Activated CD8-positive, alpha-beta memory T cell treated with anti-CD3 and anti-CD28 coated beads, Interleukin-2, amount 50 U/mL, for 4 hours (primary cell): ENCODE measurements around the gene CEP89.
"Not testable (repeated sequence)": the region's sequence is repeated elsewhere in the genome, so short reads cannot be mapped to it uniquely, and the experiment has no call there.

Experiments
- DNase-seq: peaks from one replicate; pipeline ENCODE4 v3.0.0-alpha.2; 2020

CEP89 gene

DNA sequence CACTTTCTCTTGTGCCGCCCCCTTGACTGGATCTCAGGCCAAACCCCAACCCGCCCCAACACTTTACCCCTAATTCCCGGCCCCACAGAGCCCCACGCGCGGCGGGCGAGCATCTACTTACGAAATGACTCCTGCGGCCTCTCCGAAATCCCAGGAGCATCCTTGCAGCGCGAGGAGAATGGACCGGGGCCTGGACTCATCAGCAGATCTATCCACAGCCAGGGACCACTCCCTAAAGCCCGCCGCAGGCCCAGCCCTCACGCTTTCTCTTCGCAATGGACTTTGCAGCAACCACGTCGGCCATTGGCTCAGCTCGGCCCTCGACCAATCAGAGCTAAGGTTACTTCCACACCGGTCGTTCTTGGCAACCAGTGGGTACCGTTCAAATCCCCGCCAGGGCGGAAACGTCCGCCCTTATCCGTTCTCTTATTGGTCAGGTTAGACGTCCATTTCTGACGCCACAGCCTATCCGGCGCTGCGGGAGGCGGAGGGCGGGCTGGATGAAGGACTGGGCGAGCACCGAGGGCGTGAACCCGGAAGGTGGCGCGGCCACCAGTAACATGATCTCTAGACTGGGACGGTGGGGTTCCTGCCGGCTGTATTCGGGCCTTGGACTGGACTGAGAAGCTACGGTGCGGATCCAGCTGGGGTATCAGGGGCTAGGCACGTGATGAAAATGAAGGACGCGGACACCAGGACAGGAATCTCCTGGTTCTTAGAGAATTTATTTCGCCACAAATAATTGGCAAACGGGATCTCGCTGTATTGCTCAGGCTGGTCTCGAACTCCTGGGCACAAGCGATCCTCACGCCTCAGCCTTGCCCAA, at the start of gene CEP89, which contains the start of gene FAAP24:
CEP89 (minus strand) TSS at position 244 of the 826 bp plus-strand sequence; CDS start at position 160, 84 bp downstream.
FAAP24 (plus strand) TSS at position 528 of the 826 bp plus-strand sequence. CDS start 955 bp downstream, outside the sequence.
- peak; percentile 96 for DNase-seq

DNA sequence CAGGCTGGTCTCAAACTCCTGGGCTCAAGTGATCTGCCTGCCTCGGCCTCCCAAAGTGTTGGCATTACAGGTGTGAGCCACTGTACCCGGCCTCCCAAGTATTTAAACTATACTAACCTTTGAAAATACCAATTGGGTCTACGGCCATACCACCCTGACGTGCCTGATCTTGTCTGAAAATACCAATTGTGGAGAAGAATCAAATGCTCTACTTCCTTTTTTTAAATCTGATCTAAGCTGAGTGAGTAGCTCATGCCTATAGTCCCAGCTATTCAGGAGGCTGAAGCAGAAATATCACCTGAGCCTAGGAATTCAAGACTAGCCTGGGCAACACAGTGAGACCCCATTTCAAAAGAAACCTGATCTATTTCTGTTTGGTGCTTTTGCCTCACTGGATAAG, 39.1 kb upstream of the CEP89 start:
- not testable (repeated sequence) for DNase-seq

DNA sequence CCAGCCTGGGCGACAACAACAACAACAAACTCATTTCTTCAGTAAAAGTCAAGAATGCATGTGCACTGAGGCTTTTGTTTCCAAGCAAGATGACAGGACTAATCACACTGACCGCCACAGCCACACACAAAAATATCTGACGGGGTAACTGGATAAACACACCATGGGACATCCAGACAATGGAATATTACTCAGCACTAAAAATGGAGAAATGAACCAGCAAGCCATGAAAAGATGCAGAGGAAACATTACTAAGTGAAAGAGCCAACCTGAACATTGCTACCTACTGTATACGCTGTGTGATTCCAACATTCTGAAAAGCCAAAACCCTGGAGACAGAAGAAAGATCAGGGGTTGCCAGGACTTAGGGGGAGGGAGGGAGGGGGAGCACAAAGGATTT, 37.0 kb upstream of the CEP89 start:
- DNase-seq: no peak

DNA sequence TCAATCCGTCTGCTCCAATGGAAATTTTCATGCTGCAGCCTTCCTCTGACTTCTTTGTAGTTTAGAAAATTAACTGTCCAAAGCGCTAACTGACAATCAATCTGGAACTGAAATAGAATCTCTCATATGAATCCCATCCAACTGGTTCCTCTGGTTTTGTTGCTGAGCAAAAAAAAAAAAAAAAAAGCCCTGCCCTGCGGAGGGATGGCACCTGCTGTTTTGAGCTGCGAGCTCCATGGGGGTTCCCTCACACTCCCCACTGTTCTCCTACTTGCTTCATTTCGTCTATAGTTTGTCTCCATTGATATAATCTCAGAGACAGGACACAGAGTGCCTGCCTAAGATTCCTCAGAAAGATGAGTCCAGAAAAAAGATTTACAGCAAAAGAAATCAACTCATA, 33.7 kb upstream of the CEP89 start:
- no peak for DNase-seq

DNA sequence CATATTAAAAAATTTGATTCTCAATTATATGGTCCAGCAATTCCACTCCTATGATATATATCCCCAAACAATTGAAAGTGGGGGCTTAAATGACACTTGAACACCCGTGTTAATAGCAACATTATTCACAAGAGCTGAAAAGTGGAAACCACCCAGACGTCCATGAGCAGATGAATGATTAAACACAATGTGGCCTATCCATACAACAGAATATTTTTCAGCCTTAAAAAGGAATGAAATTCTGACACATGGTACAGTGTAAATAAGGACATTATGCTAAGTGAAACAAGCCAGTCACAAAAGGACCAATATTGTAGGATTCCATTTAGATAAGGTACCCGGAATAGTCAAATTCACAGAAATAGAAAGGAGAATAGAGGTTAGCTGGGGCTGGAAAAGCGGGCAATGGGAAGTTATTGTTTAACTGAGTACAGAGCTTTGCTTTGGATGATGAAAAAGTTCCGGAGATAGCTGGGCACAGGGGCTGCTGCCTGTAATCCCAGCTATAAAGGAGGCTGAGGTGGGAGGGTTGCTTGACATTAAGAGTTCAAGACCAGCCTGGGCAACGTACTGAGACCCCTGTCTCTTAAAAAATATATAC, 31.8 kb upstream of the CEP89 start:
- not testable (repeated sequence) for DNase-seq

DNA sequence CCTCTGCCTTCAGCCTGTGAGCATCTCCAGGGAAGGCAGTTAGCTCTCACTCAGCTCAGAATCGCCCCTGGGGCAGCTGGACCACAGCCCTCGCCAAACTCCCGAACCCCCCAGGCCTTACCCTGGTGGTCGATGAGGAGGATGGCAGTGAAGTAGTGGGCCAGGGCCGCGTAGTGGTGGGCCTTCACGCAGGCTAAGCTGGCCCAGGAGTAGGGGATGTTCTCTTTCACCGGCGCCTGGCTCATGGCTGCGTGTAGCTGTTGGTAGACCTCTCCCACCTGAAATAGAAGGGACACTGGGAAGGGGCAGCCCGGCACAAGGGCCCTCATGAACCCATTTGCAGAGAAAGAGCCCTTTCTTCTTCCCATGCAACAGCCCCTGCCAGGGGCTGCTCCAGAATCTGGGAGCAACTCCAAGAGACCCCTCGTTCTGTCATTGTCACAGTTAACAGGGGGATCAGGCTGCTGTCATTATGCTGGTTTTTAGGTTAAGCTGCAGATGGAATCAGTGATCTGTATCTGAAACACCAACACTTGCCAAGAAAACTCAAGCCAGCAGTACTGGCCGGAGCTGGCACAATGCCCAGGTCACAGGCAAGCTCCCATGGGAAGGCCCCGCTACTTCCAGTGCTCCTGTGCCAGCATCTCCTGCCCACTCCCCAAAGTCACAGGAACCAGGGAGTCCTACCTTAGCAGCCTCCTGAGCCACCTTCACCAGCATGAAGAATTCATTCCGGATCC, 30.5 kb upstream of the CEP89 start:
- not testable (repeated sequence) for DNase-seq

DNA sequence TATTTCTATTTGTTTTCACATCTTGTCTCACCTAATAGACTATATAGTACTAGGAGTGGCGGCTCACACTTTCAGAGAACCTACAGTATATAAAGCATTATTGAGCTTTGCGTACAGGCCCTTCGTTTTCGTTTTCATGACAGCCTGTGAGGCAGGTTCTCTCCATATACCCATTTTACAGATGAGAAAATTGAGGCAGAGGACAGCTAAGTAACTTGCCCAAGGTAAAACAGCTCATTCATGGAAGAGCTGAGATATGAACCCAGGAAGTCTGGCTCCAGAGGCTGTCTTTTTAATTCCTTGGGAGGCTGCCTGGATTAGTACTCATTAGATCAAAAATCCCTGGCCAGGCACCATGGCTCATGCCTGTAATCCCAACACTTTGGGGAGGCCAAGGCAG, 29.2 kb upstream of the CEP89 start:
- DNase-seq: no peak

DNA sequence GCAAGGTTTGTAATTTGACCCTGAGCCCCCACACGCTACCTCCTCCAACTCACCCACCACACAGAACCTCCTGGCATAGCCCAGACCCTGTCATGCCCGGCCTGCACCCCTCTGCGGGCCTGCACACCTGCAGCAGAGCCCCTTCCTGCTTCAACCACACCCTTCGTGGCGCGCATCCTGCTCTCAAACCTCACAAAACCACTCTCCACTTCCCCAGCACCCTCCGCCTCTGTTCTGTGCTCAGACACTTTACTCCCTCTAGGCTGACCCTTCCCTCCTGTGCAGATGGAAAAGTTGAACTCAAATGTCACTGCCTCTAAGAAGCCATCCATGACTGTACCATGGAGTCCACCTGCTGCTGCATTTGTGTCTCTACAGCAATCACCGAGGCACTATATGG, 28.8 kb upstream of the CEP89 start:
- no peak for DNase-seq

DNA sequence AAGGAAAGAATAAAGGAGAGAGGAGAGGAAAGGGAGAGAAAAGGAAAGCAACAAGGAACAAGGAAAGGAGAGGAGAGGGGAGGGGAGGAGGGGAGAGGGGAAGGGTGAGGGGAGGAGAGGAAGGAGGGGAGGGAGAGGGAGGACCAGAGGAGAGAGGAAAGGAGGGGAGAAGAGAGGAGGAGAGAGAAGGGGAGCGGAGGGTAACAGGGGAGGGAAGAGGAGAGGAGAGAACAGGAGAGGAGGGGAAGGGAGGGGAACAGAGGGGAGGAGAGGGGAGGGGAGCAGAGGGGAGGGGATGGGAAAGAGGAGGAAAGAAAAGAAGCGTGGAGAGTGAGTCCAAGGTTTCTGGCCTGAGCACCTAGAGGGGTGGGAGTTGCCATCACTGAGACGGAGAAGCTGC, 27.0 kb upstream of the CEP89 start:
- no peak for DNase-seq

DNA sequence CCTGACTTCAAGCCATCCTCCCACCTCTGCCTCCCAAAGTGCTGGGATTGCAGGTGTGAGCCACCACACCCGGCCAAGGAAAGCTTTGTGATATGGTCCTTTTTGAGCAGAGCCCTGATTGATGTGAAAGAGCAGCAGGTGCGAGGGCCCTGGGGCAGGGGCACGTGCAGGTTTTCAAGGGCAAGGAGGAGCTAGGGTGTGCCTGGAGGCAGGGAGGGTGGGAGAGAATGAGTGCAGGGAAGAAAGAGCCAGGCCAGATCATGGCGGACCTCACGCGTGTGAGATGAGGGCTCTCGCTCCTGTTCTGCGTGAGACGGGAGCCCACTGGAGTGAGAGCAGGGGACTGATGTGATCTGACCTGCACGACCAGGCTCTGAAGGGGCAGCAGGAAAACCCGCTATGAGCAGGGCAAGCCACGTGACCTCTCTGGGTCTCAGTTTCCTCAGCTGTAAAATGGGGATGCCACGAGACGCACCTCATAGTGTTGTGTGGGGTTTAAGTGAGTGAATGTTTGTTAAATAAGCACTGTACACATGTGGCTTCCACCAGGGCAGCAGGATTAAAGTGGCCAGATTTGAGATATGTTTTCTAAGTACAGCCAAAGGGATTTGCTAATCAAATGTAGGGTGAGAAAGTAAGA, 26.1 kb upstream of the CEP89 start:
- DNase-seq: no peak

DNA sequence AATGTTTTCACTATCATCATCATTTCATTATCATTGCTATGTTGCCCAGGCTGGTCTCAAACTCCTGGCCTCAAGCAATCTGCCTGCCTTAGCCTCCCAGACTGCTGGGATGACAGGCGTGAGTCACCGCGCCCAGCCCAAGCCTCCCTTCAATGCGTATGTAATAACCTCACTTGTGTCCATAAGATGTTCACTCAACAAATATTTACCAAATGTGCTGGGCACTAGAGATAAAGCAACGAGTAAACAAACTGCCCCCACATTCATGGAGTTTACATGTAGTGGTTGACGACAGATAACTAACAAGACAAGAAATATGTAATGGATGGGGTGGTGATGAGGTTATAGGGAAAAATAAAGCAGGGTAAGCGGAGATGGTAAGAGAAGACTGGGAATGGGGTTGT, 25.3 kb upstream of the CEP89 start:
- not testable (repeated sequence) for DNase-seq

DNA sequence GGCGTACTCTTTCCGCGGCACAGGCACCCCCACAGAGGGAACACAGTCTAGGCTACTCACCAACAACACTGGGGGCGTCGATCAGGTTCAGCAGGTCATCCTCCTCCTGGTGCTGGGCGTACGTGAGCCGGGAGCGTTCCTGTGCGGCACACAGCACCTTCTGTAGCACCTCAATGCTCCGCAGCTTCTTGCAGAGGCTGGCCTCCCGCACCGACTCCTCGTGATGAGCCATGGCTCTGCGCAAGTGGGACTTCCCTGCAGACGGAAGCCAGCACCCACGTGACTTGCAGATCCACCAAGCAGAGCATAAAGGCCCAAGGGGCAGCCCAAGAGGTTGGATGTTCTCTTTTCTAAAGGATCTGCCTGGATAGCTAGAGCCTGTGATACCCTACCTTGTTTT, 24.2 kb upstream of the CEP89 start:
- DNase-seq: not testable (repeated sequence)

DNA sequence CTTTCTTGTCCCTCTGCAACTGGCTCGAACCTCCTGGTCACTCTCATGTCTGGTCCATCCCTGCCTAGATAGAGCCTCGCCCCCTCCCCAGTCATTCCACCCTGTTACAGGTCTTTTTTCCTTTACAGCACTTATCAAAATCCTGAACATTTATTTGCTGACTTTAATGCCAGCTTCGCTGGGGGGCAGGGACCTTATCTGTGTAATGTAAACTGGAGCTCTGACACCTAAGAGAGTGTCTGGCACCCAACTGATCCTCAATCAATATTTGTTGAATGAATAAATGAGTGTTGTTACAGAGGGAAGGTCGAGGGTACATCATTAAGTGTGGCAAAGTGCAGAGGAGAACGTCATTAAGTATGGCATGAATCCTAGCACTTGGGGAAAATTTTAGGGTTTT, 17.0 kb upstream of the CEP89 start:
- no peak for DNase-seq

DNA sequence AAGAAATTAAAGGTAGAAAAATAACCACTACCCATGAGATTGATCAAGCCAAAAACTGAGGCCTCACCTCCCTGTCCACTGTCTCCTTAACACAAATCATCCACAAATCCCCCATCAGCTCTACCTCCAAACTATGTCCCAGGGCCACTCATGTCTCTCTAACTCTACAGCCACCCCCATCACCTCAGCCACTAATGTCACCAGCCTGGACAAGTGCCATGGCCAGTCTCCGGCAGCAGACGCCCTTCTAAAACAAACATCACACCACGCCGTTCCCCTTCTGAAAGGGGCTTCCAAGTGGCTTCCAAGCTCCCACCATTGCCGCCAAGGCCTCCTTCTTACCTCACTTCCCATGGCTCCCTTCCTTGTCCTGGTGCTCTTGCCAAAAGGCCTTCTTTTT, 16.5 kb upstream of the CEP89 start:
- DNase-seq: not testable (repeated sequence)

DNA sequence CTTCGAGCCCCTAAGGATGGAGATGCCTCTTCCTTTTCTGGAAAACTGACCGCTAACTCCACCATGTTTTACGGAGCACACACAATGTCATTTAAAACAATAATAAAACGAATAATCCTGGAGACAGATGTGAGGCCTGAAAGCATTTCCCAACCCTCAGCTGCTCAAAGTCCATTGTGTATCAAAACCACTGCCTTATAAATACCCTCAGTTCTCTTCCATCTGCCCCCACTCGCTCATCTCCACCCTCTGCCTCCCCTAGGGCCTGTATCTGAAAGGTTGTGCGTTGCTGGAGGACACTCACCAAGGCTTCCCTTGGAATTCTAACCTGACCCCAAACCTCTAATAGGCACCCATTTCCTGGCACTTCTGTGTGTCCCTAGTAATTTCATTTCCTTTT, 10.7 kb upstream of the CEP89 start:
- not testable (repeated sequence) for DNase-seq

DNA sequence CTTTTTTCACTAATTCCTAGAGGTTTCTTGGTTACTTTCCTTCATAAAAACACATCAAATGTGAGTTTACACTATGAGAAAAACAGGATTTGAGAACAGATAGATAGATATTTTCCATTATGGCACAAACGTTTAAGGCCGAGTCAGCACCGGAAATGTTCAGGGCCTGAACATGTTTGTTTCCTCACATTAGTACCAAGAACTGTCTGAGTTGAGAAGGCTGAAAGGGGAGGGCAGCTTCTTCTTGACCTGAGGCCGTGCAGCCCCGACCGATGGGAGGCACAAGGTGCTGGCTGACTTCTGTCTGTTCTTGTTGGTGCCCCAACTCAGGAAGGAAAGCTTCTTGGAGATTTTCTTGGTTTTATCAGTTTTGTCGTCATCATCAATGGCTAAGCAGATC, 8.0 kb upstream of the CEP89 start:
- not testable (repeated sequence) for DNase-seq

DNA sequence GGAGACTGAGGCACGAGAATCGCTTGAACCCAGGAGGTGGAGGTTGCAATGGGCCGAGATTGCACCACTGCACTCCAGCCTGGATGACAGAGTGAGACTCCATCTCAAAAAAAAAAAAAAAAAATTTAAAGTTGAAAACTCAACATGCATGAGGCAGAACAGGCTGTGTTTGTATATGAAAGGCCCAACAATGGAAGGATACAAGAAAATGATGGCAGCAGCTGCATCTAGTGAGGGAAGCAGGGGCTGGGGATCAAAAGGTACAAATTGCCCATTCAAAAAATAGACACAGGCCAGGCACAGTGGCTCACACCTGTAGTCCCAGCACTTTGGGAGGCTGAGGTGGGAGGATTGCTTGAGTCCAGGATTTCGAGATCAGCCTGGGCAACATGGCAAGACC, 6.1 kb upstream of the CEP89 start:
- not testable (repeated sequence) for DNase-seq

DNA sequence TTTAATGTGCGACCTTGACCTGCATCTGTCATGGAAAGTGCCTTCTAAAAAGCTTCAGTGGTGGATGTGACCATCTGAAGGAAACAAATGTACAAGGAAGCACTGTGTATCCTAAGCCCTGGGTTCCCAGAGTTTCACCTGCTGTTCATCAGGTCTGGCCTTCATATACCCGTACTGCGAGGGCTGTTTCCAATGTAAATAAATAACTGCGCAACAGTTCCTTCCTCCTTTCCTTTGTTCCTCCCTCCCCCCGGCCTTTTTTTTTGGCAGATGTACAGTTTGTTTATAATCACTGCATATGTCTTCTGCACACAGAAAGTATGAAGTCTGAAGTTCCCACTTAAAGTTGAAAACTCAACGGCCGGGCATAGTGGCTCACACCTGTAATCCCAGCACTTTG, 5.5 kb upstream of the CEP89 start:
- no peak for DNase-seq

DNA sequence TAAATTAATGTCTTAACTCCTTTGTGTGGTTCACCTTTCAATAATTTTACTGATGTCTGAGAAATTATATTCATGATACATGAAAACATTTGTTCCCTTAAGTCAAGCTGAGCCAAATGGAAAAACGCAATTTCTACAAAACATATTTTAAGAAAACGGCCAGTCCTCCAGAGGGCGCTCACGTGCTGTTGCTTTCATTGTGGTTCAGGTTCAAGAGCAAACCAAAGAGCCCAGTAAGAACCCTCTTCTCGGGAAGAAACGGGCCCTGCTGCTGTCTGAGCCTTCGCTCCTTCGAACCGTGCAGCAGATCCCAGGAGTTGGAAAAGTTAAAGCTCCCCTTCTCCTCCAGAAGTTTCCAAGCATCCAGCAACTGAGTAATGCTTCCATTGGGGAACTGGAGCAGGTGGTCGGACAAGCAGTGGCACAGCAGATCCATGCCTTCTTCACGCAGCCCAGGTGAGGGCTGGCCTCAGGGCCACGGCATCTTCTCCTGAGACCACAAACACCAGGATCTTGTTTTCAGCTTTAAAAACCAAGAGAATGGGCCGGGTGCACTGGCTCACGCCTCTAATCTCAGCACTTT, 4.6 kb upstream of the CEP89 start:
- peak; percentile 68 for DNase-seq

DNA sequence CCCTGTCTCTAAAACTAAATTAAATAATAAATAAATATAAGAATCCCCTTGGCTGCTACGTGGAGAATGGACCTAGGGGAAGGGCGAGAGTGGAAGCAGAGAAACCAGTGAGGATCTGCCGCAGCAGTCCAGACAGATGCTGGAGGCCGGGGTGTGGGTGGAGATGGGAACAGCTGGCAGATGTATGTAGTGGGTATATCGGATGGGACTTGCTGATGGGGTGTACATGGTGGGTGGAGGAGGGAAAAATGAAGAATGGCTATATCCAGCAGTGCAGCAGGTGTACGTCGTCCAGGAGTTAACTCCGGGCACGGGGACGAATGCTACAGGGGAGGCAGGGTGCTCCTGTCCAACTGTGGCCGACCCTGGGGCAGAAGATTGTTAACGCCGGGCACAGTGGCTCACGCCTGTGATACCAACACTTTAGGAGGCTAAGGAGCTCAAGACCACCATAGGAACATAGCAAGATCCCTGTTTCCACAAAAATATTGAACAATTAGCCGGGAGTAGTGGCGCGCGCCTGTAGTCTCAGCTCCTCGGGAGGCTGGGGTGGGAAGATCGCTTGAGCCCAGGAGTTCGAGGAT, 654 bp downstream of the CEP89 start:
- no peak for DNase-seq

DNA sequence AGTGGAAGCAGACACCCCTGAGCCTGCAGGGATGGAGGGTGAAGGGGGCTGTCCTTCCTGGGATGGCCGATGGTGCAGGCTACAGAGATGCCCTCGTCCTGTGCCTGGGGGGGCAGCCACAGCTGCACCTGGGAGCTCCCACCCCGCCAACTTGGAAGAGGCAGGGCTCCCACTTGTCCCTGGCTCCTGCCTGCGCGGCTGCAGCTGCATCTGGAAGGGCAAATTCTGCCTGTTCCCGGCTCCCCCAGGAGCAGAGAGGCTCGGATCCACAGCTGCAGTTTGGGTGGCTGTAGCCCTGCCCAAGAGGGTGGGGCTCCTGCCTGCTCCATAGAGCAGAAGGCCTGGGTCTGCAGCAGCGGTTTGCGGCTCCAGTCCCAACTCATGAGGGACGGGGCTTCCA, 2.2 kb downstream of the CEP89 start:
- no peak for DNase-seq

DNA sequence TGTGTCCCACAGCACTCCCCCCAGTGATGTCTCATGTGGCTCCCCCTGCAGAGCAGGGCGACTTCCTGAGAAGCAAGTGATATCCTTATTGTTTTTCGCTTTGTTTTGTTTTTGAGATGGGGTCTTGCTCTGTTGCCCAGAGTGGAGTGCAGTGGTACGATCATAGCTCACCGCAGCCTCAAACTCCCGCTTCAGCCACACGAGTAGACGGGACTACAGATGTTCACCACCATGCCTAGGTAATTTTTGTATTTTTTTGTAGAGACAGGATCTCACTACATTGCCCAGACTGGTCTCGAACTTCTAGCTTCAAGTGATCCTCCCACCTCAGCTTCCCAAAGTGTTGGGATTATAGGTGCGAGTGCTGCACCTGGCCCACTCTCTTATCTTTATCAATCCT, 5.0 kb downstream of the CEP89 start:
- no peak for DNase-seq
